ENCODE results near the gene DHCR7.
"Not testable (repeated sequence)": the region's sequence is repeated elsewhere in the genome, so short reads cannot be mapped to it uniquely, and the experiment has no call there.

DHCR7 gene

DNA sequence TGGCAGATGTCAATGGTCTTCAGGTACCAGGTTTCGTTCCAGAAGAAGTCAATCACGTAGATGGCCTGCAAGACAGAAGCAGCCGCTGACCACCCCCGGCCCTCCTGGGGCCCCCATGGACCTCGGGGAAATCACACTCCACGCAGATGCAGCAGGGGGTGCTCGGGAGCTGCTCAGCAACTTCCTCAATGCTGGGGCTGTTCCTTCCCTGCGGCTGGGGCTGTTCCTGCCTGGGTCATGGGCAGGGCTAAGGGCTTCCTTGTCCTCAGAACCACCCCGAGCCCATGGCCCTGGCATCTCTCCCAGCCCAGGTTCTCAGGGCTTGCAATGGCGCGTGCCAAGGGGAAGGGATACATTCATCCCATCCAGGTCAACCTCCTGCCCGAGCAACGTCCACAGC lies 10.3 kb downstream of the DHCR7 start:
- DNase-seq (ENCODE audit: low read depth in 2 of 2): no peak

DNA sequence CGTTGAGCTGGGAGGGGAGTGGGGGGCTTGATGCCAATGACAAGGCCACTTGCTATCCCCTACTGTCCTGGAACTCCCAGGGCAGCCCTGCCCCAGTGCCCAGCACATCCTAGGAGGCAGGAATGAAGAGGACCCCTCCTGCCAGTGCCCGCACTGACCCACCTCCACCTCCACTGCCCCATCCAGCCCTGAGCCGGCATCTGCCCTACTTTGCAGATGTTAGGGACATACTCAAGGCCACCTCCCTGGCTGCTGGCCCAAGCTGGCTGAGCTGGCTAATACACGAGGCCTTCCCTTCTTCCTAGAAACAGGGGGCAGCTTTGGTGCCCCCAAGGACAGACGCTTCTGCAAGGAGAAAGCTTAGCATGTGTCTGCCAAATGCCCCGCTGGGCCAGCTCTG lies 10.8 kb downstream of the DHCR7 start:
- no peak for DNase-seq (ENCODE audit: low read depth in 2 of 2)

DNA sequence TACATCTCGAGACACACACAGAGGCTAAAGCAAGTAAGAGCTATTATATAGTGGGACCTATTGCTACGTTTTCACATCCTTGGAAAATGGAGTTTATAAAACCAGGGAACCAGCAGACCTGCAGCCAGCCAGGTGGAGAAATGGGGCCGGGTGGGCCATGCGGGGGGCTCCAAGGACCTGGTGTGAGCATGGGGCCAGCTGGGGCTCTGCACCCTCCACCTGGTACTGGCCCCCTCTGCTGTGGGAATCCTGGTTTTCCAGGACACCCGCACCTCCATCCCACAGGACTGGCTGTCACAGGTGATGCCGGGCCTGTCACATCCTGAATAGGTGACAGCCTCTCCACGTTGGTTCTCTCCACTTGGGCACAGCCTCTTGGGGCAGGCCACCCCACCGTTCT lies 11.3 kb downstream of the DHCR7 start:
- DNase-seq (ENCODE audit: low read depth in 2 of 2): no peak

DNA sequence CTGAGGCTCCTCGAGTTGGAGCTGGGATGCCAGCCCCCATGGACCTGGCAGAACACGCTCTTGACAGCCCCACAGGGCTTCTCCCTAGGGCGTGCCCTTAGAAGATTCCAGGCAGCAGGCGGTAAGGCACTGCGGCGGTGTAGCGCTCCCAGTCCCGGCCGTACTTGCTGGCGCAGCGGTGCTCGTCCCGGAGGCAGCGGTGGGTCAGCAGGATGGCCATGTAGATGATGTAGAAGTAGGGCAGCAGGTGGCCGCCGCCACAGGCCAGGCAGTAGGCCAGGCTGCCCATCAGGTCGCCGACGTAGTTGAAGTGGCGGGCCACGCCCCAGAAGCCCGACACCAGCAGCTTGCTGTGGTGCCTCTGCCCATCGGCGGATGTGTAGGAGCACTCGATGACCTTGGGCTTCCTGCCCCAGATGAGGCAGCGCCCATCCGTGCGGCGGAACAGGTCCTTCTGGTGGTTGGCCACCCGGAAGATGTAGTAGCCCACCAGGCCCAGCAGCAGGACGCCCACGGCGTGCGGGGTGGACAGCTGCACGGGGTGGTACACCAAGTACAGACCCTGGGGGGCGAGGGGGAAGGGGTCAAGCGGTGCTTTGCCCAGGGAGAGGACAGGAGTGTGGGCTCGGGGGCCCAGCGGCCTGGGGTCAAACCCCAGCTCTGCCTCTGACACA lies 12.8 kb downstream of the DHCR7 start:
- DNase-seq (ENCODE audit: low read depth in 2 of 2): no peak

DNA sequence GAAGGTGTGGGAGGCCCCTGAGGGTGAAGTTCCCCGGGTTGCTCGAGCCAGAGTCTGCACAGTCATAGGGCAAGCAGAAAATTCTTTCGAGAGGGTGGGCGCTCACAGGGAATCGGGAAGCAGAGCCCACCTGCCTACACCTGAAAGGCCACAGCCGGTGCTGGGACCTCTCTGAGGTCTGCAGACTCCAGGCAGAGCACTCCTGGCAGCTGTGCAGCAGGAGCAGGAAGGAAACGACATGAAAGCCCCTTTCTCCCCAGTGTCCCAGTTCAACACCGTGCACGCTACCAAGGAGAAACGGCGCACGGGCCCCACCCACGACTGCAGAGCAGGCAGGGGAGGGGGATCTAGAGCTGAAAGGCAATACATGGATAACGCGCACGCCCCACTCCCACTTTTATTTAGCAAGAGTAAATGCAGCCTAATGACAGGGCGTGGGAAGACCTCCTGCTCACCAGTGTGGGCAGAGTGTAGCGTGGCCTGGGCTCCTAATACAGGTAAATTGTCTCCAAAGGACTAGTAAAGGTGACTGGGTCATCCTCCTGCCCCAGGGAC lies 13.5 kb downstream of the DHCR7 start:
- DNase-seq (ENCODE audit: low read depth in 2 of 2): no peak

DNA sequence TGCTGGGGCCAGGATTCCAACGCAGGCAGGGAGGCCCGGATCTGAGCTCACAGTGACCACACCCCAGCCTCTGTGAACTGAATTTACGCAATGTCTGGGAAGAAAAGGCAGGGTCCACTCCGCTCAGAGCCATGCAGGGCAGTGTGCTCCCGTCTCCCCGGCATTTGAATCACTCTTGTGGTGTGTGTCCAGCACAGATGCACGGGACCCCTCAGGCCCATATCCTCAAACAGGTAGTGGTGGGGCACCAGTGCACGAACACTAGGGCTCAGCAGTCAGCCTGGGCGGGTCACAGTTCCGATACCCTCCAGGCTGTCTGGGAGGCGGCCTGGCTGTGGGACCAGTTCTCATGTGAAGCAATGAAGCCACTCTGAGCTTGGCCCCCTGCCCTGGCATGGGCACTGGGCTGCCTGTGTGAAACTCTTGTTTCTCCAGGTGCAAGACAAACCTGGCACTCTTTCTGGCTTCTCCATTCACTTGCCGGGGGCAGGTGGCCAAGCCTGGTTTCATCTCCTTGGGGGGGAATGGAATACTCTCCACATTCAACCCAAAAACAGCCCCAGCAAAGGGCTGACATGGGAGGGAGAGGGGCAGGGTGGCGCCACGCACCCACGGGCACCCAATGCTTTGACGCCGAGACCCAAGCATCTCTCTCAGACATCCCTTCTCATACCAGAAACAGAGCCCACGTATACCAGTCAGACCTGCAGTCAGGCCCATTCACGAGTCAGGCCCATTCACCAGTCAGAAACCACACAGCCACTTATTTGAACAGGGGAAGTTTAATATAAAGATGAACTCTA lies 14.3 kb downstream of the DHCR7 start:
- no peak for DNase-seq (ENCODE audit: low read depth in 2 of 2)

DNA sequence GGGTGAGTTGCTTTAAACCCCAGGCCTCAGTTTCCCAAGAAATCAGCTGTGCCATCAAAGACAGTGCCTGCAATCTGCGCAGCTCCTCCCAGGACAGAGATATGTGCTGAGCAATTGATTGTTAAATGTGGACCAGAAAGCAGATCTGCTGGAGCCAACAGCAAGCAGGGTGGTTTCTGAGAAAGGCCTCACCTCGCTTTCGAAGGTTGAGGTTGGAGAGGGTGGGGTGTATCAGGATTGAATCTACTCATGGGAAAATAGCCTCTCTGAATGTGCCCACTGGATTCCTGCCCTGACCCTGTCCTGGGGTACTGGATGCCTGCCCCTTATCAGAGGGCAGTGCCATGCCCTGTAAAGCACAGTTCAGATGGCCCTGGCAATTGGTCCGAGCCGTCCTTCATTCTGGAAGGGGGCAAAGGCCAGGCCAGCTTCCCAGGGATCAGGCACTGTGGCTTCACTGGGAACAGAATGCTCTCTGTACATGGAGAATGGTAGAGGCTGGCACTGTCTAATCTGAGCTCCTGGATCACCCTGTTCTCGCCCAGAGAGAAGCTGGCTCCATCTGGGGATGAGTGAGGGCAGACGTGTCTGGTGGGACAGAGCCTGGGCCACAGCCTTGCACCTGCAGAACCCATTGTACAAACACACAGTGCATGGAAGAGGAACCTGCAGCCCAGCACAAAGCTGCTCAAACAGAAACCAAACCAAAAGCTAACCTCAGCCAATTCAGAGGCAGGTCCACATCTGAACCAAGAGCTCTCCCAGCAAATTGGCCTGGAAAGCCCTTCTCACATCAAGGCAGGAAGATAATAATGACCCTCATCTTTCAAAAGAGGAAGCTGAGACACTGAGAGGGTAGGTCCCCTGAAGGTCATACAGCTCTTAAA lies 15.2 kb downstream of the DHCR7 start:
- DNase-seq (ENCODE audit: low read depth in 2 of 2): no peak

DNA sequence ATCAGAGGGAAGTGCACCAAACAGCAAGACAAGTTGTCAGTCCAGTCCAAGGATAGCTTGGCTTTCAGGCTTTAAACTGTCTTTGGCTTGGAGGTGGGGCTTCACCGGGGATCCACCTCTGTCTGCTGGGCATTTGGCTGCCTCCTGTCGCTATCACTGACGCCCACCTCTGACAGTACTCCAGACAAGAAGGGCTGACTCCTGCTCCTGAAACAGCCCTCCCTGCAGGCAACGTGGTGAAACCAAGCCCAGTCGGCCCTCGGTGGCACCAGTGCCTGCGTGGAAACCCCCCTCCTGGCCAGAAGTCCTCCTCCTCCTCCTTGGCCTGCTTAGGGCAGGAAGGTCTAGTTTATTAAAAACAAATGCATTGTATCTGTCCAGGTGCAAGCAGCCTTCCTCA lies 16.9 kb downstream of the DHCR7 start:
- no peak for DNase-seq (ENCODE audit: low read depth in 2 of 2)

DNA sequence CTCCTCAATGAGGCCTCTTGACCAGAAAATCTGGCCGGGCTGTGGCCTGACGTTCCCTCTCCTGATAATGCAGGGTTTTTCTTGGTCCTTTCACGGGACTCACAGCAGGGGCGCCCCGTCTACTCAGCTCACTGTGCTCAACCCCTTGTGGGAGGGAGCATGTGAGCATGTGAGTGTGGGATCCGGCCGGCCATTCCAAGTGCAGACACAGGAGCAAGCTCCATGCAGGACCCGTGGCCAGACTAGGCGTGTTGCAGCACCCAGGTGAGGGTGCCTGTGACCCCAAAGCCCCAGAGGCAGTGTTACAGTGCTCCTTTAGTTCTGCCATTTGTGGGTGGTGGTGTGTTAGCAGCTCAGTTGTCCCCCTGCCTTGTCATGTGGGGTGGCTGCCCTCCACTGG lies 18.0 kb downstream of the DHCR7 start:
- no peak for DNase-seq (ENCODE audit: low read depth in 2 of 2)

DNA sequence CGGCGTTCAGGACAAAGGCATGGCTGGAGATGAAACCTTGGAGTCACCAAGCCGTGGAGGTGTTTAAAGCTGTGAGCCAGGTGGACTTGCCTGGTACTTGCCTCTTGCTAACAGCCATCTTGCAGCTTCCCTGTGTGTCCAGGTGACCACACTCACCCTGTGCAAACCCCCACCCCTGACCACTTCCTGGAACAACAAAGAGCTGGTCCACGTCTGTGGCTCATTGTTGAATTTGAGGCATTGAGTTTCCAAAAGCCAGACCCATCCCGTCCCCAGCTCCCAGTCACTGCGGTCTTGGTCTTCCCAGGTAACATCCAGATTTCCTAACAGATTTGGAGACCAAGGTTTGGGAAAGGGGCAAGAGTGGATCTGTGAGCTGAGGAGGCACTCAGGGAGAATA lies 18.5 kb downstream of the DHCR7 start:
- no peak for DNase-seq (ENCODE audit: low read depth in 2 of 2)

DNA sequence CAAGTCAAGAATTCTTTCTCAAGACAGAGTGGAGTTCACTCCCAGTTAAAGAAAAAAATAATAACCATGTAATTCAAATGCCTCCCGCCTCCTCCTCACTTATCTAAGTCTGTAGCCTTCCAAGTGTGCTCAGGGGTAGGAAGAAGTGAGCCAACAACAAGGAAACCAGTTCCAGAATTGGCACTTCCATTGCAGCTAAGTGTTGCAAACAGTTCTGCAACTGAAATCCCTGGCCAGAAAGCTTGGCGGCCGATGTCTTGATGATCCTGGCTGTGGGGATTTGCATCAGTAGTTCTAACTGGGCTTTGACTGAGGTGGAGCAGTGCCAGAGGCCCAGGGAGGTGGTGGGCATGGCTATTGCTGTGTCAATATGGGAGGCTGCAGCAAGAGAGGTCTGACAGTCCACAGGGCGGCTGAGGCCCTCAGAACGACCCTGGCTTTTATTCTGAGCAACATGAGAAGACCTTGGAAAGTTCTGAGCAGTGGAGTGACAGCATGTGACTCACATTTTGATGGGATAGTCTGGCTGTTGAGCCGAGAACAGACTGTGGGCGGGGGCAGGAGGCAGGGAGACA lies 19.2 kb downstream of the DHCR7 start:
- DNase-seq (ENCODE audit: low read depth in 2 of 2): no peak

DNA sequence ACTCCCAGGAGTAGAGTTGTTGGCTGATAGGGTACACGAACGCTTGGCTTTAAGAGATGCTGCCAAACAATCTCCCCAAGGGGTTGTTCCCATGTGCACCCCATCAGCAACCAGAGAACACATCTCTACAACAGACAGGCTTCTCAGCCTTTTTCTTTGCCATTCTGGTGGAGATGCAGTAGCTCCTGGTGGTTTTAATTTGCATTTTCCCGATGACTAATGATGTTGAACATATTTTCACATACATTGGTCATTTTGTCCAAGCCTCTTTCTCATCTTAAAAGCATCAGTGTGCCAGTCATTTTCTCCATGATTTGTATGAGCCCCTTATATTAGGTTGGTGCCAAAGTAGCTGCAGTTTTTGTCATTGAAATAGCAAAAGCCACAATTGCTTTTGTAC lies 21.8 kb downstream of the DHCR7 start:
- DNase-seq (ENCODE audit: low read depth in 2 of 2): no peak

DNA sequence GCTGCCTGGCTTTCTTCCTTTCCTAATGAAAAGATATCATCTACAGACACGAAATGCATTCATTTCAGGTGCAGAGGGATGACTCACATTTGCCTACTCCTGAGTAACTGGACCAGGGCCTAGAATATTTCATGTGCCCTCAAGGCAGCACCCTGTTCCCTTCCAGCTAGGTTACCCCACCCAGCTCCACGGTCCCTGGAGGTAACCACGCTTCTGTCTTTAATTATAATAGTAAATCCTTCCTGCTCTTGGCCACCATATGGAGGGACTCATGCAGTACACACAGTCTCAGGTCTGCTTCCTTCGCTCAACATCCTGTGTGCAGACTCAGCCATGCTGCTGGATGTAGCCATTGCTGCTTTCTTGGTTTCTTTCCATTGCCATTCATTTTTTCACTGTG lies 22.3 kb downstream of the DHCR7 start:
- DNase-seq (ENCODE audit: low read depth in 2 of 2): no peak

DNA sequence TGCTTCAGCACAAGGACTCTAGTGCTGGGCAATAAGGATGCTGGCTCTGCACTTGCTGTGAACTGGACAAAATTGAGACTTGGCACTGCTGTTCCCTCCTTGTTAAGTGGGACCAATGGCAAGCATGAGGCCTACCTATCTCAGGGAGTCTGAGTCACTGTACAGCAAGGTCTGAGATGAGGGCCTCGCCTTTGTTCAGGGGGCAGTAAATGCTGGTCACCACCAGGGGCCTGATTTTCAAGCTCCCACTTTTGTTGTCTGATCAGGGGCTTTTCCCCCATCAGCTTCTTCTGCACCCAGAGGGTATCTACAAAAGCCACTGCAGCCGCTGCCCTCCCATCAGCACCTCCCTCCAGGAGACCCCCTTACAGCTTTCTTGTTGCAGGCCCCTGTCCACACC lies 22.8 kb downstream of the DHCR7 start:
- DNase-seq (ENCODE audit: low read depth in 2 of 2): no peak

DNA sequence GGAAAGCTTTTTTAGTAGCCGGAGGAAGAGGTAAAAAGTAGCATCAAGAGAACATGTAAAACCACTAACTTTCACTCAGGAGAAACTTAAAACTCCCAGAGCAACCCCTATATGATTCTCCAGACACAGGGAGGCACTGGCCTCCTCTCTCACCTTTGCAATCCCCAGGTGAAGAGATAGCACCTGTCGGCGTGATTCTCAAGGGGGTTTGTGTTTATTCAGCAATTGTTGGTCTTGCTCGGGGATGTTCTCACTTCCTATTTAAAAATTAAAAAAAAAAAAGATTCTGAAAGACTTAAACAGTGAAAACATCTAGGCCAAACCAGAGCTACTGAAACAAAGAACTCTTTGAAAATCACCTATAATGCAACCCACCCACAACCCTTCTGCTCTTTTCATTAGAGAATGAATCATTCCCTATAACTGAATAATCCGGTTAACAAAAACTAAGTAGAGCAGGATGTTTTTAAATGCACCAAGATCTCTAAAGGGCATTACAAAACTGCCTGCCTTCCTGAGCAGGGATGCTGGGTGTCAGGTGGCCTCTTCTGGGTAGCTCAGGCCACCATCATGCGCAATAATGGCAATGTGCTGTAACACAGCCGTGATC lies 24.9 kb downstream of the DHCR7 start:
- no peak for DNase-seq (ENCODE audit: low read depth in 2 of 2)

DNA sequence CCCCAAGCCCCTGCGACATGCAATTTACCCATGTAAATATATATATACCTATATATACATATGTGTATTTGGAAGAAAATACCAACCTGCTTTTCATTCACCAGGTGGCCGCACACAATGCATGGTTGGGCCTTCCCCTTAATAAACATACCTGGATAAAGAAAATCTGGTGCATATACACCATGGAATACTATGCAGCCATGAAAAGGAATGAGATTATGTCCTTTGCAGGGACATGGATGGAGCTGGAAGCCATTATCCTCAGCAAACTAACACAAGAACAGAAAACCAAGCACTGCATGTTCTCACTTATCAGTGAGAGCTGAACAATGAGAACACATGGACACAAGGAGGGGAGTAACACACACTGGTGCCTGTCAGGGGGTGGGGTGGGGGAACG lies 25.9 kb downstream of the DHCR7 start:
- not testable (repeated sequence) for DNase-seq (ENCODE audit: low read depth in 2 of 2)

DNA sequence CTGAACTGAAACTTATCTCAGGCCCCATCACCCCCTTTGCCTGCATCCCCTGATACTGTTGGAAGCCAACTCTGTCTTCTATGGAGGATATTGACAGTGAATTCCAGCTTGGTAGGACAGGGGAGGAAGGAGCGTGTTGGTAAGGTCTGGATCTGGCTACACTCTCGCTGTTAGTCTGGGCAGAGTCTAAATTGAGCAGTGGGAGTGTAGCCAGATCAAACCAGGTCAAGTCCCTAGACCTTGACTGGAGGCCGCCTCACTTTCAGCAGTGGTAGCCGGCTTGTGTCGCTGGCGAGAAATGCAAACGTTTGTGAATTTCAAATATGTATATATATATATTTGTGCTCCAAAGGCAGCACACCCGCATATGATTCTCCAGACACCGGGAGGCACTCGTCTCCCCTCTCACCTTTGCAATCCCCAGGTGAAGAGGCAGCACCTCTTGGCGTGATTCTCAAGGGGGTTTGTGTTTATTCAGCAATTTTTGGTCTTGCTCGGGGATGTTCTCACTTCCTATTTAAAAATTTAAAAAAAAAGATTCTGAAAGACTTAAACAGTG lies 26.7 kb downstream of the DHCR7 start:
- no peak for DNase-seq (ENCODE audit: low read depth in 2 of 2)

DNA sequence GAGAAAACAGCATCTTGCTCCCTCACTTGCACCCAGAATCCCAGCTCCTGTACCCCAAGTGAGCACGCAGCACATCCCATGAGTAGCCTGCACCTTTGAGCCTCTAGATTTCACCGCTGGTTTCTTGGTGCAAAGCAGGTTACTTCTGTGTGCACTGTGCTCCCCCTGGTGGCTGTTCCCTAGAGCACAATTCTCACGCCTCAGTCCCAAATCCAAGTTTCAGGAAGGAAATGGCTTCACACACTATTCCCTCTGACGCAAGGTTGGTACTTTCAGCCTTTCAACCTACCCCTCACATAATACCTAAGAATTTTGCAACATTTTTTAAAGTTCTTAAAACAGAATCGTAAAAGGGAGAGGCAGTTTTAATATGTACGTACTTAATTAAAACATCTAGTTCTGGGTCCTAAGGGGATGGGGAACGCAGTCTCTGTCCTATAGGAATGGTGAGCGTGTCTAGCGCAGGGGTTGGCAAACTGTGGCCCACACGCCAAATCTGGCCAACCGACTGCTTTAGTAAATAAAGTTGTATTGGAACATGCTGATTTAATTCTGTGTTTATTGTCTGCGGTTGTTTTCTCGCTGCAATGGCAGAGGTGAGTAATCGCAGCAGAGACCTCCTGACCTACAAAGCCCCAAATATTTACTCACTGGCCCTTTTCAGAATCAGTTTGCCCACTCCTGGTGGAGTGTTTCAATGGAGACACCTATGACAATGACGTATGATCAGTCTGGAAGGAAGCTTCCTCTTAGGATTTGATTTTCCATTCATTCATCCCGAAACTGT lies 27.5 kb downstream of the DHCR7 start:
- DNase-seq (ENCODE audit: low read depth in 2 of 2): no peak

DNA sequence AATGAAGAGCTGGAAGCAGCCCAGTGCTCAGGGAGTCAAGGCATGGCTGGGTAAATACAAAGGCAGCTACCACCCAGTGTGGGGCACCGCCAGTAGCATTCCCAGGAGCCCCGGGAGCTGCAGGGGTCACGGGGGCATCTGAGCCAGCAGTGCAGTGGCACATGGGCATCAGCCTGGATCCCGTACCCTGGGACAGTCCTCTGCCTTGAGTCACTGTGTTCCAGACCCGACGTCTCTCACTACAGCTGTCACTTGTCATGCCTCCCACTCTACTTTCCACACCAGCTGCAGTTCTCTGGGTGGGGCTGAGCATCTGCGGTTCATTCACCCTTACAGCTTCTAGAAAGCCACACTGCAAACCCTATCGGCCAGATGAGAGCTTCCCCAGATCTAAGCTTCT lies 29.6 kb downstream of the DHCR7 start:
- no peak for DNase-seq (ENCODE audit: low read depth in 2 of 2)

DNA sequence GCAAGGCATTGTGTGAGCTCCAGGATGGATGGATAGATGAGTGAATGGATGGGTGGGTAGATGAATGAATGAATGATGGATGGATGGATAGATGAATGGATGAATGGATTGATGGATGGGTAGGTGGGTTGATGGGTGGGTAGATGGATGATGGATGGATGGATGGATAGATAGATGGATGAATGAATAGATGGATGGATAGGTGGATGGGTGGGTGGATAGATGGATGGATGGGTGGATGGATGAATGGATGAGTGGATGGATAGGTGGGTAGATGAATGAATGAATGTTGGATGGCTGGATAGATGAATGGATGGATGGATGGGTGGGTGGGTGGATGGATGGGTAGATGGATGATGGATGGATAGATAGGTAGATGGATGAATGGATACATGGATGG lies 33.5 kb downstream of the DHCR7 start:
- no peak for DNase-seq (ENCODE audit: low read depth in 2 of 2)

Data from stimulated activated CD8-positive, alpha-beta memory T cell treated with anti-CD3 and anti-CD28 coated beads, Interleukin-15, amount 100 ng/mL, for 4 hours (primary cell).